ENCODE results near the gene MS4A5. TPM values are rescaled to one million over a fixed set of nuclear protein-coding genes. Genes with fewer than 3 reads are reported as not detected.

Gene MS4A5
- total RNA-seq, 1 donor from 2014 or later, result not detected

DNA sequence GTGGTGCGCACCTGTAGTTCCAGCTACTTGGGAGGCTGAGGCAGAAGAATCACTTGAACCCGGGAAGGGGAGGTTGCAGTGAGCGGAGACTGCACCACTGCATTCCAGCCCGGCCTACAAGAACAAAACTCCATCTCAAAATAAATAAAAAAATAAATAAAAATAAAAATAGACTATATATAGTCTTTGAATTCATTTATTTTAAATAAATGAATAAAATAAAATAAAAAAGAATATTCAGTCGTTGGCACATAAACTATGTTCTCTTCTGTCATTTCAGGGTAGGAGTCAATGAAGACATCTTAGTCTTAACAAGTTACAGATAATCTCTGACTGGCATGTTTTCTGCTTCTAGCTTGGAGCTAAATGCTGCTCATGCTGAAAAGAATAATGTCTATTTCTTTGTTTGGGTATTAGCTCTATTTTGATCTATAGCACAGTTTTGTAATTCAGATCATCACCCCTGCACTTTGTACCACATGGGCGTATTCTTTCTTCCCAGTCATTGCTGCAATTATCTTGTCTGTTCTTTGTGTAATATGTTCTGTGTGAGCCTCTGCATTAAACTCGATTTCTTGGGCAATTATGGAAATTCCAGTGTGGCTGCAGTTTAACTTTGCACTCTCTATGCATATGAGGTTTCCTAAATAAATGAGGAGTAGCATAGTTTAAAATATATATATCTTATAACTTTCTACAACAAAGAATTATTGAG is 34.5 kb upstream of the MS4A5 start:
- Mint-ChIP-seq H3K9me3 (ENCODE audit: unreplicated experiment) (no peaks in the 10 kb centered on the region), H3K4me1 (ENCODE audit: low read depth, unreplicated experiment) (no peaks in the 10 kb centered on the region), H3K4me3 (ENCODE audit: unreplicated experiment) (no peak overlapping the region), H3K27me3 (ENCODE audit: unreplicated experiment) (no peaks in the 10 kb centered on the region), H3K27ac (ENCODE audit: unreplicated experiment) (no peak overlapping the region), H3K36me3 (ENCODE audit: unreplicated experiment) (no peaks in the 10 kb centered on the region)
- no peak for DNase-seq
- TF ChIP-seq, protein P1, sequence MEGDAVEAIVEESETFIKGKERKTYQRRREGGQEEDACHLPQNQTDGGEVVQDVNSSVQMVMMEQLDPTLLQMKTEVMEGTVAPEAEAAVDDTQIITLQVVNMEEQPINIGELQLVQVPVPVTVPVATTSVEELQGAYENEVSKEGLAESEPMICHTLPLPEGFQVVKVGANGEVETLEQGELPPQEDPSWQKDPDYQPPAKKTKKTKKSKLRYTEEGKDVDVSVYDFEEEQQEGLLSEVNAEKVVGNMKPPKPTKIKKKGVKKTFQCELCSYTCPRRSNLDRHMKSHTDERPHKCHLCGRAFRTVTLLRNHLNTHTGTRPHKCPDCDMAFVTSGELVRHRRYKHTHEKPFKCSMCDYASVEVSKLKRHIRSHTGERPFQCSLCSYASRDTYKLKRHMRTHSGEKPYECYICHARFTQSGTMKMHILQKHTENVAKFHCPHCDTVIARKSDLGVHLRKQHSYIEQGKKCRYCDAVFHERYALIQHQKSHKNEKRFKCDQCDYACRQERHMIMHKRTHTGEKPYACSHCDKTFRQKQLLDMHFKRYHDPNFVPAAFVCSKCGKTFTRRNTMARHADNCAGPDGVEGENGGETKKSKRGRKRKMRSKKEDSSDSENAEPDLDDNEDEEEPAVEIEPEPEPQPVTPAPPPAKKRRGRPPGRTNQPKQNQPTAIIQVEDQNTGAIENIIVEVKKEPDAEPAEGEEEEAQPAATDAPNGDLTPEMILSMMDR (IDR thresholded peaks at IDR 0.05; ENCODE audit: partially characterized antibody, unreplicated experiment), result no peak

DNA sequence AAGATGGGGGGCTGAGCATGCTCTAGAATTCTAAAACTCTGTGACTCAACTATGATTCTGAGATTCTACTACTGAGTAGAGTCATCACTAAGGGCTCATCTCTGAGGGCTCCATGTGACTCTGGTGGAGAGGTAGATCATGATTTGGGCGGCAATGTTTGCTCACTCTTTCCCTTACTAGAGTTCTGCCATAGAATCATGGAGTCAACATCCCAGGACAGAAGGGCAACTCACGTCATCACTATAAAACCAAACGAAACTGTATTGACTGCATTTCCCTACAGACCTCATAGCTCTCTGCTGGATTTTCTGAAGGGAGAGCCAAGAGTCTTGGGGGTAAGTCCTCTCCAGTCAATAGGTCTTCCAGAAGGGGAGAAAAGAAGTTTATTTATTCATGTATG is 33.0 kb upstream of the MS4A5 start, which contains the start of gene MS4A14:
Gene MS4A14, plus strand, starts transcription at position 78 of the 400 bp plus-strand sequence. Its CDS starts 120 bp downstream, at position 198.
- no peaks in the 10 kb centered on the region for H3K36me3 Mint-ChIP-seq (ENCODE audit: unreplicated experiment)
- DNase-seq, result no peak
- no peaks in the 10 kb centered on the region for H3K9me3 Mint-ChIP-seq (ENCODE audit: unreplicated experiment)
- no peaks in the 10 kb centered on the region for H3K27me3 Mint-ChIP-seq (ENCODE audit: unreplicated experiment)
- TF ChIP-seq, protein P1 (IDR thresholded peaks at IDR 0.05; ENCODE audit: partially characterized antibody, unreplicated experiment), result no peak
- no peaks in the 10 kb centered on the region for H3K4me1 Mint-ChIP-seq (ENCODE audit: low read depth, unreplicated experiment)
- no peak within 1 kb of the TSS for H3K27ac Mint-ChIP-seq (ENCODE audit: unreplicated experiment)
- no peak within 1 kb of the TSS for H3K4me3 Mint-ChIP-seq (ENCODE audit: unreplicated experiment)

DNA sequence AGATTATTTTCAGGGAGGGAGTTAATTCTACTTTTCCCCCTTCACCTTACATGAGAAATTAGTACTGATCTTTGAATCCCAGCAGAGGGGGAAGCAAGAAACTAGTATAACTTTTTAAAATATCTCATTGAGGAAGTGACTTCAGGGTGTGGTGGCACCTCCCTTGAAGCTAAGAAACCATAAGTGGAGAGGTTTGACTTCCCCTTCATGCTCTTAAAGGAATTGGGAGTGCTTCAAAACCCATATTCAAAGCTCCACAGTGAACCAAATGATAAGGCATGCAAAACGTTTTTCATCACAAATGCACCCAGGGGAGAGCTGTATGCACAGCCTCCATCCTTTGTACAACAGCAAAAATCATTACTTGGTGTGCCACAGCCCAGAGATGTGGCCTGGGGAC is 32.6 kb upstream of the MS4A5 start:
- DNase-seq, result no peak
- Mint-ChIP-seq H3K4me1 (ENCODE audit: low read depth, unreplicated experiment) (no peaks in the 10 kb centered on the region), H3K9me3 (ENCODE audit: unreplicated experiment) (no peaks in the 10 kb centered on the region), H3K4me3 (ENCODE audit: unreplicated experiment) (no peak overlapping the region), H3K27me3 (ENCODE audit: unreplicated experiment) (no peaks in the 10 kb centered on the region), H3K36me3 (ENCODE audit: unreplicated experiment) (no peaks in the 10 kb centered on the region), H3K27ac (ENCODE audit: unreplicated experiment) (no peak overlapping the region)
- TF ChIP-seq, protein P1 (IDR thresholded peaks at IDR 0.05; ENCODE audit: partially characterized antibody, unreplicated experiment), result no peak

DNA sequence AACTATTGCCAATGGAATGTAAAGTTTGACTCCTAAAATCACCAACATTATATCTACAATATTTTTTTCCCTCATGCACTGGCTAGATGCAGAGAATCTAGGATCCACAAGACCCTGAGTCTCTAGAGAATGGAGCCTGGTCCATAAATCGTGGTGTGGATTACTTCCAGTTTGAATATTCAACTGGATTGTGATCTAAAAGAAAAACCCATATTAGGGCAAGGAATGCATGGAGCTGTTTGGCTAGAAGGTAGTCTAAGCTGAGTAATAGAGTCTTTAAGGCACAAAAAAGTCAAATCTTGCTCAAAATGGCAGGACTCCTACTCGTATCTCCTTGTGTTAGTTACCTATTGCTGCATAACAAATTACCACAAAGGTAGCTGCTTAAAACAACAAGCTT is 9.4 kb upstream of the MS4A5 start:
- H3K4me1 Mint-ChIP-seq (ENCODE audit: low read depth, unreplicated experiment), result no peaks in the 10 kb centered on the region
- no peak overlapping the region for H3K4me3 Mint-ChIP-seq (ENCODE audit: unreplicated experiment)
- TF ChIP-seq, protein P1 (IDR thresholded peaks at IDR 0.05; ENCODE audit: partially characterized antibody, unreplicated experiment), result no peak
- no peak for DNase-seq
- no peaks in the 10 kb centered on the region for H3K9me3 Mint-ChIP-seq (ENCODE audit: unreplicated experiment)
- H3K27me3 Mint-ChIP-seq (ENCODE audit: unreplicated experiment), result no peaks in the 10 kb centered on the region
- no peaks in the 10 kb centered on the region for H3K36me3 Mint-ChIP-seq (ENCODE audit: unreplicated experiment)
- H3K27ac Mint-ChIP-seq (ENCODE audit: unreplicated experiment), result no peak overlapping the region

DNA sequence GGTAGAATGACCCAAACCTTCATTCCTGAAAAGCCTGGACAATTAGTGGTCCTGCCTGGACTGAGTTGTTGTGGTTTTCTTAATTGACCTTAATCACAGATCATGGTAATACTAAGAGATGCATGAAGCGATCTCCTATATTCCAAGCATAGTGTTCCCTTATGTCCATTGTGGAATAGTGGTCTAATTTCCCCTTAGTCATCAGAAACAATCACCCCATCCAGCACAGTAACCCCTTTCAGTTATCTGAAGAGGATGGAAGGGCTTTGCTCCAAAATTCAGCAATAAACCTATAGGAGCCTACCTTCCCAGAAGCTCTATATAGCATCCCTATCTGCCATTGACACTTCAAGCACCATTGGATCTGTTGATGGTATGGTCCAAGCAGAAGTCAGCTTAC is 6.8 kb upstream of the MS4A5 start:
- Mint-ChIP-seq H3K9me3 (ENCODE audit: unreplicated experiment) (no peaks in the 10 kb centered on the region), H3K4me3 (ENCODE audit: unreplicated experiment) (no peak overlapping the region), H3K36me3 (ENCODE audit: unreplicated experiment) (no peaks in the 10 kb centered on the region), H3K27ac (ENCODE audit: unreplicated experiment) (no peak overlapping the region), H3K4me1 (ENCODE audit: low read depth, unreplicated experiment) (no peaks in the 10 kb centered on the region), H3K27me3 (ENCODE audit: unreplicated experiment) (no peaks in the 10 kb centered on the region)
- DNase-seq, result no peak
- TF ChIP-seq, protein P1 (IDR thresholded peaks at IDR 0.05; ENCODE audit: partially characterized antibody, unreplicated experiment), result no peak

All from glutamatergic neuron (in vitro differentiated cells).